MV-4-11 (cell line): Measurements from ENCODE around the gene SH2D5.
"Not testable (repeated sequence)": the region's sequence is repeated elsewhere in the genome, so short reads cannot be mapped to it uniquely, and the experiment has no call there.

Experiments used
- DNase-seq: peaks from one replicate; lab custom pipeline; 2025; lab: John Stamatoyannopoulos, UW

SH2D5 gene

DNA sequence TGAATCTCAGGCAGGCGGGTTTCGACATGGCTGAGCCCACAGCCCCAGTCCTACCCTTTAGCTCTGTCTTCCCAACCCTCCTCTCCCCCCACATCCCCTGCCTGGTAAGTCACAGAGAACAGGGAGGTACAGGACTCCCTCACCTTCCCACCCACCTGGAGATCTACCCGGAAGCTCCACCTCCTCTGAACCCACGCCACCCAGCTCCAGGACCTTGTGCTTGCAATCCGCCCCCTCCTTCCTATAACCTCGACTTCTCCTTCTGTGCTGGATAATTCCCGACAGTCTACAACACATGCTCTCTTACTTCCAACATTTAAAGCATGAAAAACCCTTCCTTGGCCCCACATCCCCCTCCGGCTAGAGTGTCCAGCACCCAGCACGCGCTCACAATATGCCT, 37.0 kb downstream of the SH2D5 start:
- DNase-seq = no peak

DNA sequence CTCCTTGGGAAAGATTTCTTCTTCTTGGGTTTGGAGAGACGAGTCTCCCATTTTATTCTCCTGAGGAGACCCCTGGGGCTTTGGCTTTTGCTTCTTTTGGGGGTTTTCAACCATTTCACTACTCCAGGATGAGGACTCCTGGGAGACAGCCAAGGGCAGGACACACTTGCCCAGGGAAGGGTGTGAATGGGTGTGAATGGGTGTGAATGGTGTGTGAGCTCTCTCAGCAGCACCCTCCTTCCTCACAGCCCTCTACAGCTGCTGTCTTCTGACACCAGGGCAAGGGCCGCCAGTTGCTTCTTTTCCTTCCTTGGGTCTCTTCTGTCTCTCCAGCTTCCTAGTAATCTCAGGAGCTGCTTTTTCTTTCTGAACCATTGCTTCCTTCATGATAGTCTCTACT, 38.9 kb downstream of the SH2D5 start:
- DNase-seq = no peak

DNA sequence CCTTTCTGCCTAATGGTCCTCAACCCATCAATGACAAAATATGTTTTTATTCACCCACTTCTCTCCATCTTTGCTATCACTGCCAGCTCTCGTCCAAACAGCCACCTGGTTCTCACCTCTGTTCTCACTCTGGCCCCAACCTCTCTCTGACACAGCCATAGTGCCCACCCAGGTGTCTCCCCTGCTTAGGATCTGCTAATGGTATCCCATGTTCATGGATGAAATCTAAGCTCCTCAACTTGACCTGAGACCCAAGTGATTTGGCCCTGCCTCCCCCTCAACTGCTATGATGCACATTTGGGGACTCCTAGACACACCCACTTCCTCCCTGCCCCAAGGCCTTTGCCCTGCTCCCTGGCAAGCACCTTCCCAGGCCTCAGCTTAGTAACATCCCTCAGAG, 40.6 kb downstream of the SH2D5 start:
- no peak for DNase-seq

DNA sequence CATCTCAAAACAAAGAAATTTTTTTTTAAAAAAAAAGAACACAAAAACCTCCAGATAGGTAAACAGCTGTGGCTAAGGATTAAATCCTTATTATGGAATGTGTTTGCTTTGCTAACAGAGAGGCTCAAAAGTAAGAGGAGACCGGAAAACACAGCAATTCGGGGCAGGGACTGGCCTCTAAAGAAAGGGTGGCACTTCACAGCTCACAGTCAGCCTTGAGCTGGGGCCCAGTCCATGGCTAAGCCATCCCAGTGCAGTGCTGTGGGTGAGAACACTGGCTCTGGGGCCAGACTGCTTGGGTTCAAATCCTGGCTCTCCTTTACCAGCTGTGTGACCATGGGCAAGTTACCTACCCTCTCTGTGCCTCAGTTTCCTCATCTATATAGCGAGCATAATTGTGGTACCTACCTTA, 42.9 kb downstream of the SH2D5 start:
- DNase-seq = no peak

DNA sequence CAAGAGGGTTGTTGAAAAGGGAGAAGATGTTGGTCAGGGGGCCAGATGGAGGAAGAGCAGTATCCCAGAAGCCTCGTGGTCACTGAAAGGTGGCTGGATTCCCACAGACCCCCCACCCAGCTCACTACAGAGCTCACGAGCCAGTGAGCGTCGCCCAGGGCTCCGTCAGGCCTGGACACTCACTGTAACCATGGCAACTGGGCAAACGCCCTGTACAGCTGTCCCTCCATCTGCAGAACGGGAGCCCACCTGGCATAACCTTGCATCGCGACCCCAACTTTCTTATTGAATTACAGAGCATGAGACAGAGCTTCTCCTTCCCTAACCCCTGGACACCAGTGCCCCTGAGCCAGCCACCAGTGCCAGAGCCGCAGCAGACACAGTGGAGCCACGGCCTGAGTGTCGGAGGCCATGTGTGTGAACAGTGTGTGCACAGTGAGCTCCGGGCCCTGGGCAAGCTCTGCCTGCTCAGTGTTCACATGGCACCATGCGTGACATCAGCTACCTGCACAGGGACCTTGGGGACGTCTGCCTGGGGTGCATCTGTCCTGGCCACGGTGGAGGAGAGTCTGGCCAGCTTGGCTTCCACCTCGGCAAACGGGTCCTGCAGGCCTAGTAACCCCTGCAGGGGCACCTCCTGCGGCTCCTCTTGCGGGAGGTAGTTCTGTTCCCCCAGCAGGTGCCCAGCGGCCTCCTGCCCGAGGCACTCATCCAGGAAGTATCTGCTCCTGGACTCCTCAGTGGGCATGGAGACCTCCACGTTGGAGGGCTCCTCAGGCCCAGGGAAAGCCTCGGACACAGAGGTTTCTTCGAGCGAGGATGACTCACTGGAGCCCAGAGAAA, 45.4 kb downstream of the SH2D5 start:
- no peak for DNase-seq

DNA sequence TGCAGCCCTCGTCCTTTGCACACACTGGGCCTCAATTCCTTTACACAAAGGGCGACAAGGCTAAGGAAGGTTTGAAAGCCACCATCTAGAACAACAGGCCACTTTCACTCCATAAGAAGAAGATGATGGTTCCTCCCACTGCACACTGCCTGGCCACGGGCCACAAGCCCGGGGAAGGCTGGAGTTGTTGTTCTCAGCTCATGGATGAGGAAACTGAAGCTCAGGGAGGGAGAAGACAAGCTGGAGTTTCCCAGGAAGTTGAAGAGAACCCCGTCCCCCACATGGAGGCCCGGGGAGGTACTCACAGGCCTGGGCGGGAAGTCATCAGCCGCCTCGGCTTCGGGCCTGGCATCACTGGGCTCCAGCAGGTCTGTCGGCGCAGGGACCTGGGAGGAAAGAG, 46.8 kb downstream of the SH2D5 start:
- DNase-seq = no peak

DNA sequence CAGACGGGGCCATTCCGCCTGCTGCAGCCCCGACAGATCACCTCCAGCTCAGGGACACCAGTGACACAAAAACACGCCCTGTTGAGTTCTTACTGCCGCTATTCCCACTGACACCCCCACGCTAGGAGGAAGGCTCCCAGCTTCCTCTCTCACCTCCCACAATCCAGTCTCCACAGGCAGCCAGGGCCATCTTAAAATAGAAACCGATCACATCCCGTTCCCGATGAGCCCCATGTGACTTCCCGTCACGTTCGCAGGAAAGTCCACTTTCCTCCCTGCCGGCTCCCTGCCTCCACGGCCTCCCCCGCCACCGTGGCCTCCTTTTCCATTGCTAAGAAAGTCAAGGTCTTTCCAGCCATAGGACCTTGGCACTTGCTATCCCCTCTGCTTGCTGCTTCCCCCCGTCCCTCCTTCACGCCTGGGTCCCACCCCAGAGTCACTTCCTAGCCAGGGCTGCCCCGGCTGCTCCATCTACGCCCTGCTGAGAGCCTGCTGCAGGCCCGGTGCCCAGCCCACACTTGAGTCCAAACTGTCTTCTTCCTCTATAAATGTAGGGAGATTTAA, 47.3 kb downstream of the SH2D5 start:
- DNase-seq = no peak

DNA sequence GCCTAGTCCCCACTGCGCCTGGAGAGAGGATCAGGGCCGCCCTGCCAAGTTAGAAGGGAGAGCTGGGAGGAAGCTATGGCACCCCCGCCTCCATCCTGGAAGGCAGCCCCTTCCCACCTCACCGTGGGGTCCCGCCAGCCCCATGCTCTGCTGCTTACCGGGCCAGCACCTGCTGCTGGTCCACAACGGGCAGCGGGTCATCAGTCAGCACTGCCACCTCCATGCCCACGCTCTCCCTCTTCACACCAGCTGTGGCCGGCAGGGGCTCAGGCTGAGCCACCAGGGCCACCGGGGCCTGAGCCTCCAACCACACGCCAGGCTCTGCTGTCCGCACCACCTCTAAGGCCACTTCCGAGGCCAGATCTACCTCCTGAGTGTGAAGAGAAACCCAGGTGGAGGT, 47.9 kb downstream of the SH2D5 start:
- no peak for DNase-seq

DNA sequence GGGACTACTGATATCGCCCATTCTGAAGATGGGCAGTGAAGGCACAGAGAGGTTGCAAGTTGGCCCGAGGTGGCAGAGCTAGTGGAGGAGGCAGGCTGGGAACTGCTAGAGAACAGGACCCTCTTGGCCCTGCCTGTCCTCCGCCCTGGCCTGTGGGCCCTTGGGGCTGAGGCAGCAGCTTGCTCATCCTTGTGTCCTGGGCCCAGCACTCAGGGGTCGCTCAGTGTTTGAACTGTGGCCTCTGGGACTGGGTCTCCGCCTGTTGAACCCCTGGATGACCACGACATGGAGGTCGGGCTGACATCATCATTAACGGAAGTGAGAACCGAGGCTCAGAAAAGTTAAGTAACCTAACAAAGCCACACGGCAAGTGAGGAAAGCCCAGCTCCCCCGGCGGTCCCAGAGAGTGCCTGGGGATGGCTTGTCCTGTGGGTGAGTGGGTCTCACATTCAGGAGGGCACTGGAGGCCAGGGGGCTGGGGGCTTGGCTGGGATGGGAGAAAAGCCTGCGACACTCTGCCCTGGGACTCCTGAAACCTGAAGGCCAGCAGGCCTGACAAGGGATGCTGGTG, 48.4 kb downstream of the SH2D5 start:
- DNase-seq = peak; percentile 49

DNA sequence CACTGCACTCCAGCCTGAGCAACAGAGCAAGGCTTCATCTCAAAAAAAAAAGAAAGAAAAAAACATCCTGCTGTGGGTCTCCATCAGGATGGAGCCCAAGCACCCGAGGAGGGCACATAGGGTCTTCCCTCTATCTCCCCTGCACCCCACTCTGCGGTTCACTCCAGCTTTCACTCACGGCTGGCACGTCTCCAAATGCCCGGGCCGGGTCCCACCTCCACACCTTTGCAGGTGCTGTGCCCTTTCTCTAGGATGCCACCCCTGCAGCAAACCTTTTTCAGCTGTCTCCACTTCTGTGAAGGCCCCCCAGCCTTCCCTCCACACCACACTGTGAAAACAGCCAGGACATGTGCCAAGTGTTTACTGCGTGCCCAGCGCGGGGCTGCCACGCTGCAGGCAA, 48.9 kb downstream of the SH2D5 start:
- no peak for DNase-seq

DNA sequence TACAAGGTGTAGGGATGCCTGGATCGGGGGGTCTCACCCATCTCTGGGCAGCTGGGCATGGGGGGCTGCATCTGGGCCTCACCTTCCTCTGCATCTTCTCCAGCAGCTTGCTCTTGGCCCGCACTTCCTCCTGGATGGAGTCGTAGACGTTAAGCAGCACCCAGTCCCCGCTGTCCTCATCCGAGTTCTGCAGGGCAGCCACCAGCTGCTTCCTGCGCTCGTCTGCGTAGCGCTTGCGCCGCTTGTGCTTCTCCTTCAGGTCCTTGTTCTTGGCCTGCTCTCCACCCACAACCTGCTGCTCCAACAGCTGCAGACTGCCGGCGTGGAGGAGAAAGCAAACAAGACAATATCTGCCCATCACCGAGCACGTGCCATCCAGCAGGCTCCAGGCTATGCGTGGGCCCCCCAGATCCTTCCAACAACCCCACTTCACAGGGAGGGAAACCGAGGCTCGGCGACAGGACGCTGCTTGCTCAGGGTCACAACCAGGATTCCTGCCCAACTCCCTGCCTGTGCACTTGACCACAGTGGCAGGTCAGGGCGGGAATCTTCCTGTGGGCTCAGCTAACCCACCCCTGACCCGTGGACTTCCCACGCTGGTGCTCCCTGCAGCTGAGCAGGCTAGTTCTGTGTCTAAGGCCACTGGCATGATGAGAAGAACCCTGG, 49.8 kb downstream of the SH2D5 start:
- peak; percentile 91 for DNase-seq

DNA sequence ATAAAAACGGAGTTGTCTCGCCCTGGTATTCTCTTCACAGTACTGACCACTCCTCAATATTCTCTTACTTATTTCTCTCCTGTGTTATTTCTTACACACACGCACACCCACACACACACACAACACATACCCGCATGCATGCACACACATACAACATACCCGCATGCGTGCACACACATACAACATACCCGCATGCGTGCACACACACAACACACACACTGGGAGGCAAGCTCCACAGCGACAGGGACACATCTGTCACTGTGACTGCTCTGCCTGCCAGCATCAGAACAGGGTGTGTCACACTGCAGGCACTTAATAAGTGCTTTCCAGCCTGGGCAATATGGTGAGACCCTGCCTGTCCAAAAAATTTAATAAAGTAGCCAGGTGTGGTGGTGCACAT, 50.5 kb downstream of the SH2D5 start:
- no peak for DNase-seq

DNA sequence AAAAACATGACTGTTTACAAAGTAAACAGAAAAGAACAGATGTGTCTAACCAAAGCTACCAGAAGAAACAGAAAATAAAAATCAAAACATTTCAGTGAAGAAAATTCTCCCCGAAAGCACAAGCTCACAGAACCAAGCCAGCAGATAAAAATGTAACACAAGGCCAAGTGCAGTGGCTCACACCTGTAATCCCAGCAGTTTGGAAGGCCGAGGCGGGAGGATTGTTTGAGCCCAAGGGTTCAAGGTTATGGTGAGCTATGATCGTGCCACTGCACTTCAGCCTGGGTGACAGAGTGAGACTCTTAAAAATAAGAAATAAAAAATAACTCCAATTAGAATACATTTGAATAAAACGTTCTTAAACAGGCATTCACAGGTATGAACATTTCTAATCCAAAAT, 52.2 kb downstream of the SH2D5 start:
- DNase-seq = no peak

DNA sequence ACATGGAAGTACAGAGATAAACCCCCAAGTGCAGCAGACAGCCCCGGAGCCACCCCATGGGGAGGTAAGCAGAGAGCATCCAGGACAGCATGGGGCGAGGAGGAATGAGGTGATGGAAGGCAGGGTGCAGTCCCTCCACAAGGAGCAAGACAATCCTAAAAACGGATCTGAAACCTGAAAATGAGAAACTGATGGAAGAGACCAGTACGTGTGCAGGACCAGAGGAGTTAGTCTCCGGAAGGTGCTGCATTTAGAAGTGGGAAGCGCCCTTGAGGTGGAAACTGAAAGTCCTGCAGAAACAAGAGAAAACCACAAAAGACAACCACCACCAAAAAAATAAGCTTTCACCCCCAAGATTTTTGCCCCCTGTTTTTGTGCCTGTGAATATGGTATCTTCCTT, 53.9 kb downstream of the SH2D5 start:
- DNase-seq = peak; percentile 98

DNA sequence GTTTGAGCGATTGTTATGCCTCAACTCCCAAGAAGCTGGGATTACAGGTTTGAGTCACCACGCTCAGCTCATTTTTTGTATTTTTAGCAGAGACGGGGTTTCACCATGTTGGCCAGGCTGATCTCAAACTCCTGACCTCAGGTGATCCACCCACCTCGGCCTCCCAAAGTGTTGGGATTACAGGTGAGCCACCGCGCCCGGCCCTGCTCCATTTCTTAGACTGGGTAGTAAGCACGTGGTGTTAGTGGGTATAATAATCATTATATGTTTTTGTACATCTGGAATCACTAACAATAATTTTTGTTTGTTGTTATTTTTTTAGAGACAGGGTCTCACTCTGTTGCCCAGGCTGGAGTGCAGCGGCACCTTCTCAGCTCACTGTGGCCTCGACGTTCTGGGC, 58.9 kb downstream of the SH2D5 start:
- not testable (repeated sequence) for DNase-seq

DNA sequence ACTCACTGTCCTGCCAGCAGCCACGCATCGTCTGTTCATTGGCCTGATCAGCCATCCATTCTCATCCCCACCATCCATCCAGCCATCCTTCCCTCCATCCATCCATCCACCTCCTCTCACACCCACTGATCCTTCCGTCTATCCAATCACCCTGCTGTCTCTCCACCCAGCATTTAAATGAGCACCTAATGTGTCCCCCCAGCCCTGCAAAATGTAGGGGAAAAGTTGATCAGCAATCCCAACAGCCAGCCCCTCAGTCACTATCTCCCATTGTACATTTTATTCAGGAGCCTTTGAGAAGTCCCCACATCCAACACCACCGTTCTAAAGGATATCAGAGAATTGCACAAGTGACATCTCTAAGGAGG, 60.3 kb downstream of the SH2D5 start:
- DNase-seq = no peak

DNA sequence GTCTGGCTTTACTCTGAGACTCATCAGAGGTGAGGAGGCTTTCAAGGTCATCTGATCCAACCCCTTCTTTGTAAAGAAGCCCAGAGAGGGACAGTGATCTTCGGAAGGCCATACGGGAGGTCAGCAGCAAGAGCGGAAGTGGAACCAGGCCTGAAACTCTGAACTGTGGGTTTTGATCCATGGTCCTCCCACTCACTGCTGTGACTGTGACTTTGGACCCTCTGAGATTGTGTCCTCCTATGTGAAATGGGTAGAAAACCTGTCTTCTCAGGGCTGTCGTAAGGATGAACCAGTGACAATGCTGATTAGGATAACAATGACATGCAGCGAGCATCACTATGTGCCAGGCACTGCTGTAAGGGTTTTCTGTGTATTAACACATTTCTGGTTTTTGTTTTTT, 61.6 kb downstream of the SH2D5 start:
- DNase-seq = no peak
